ENCODE measurements around the gene IGFBP7. TPM values are rescaled to one million over a fixed set of nuclear protein-coding genes. Genes with fewer than 3 reads are reported as not detected.

The IGFBP7 gene
- total and polyA plus RNA-seq, 12 donors: 98.9 to 1,971 (median 554) TPM

- no peaks in the 10 kb centered on the region for H3K9me3 ChIP-seq (replicated peaks in 1 of 3)
- H3K27me3 ChIP-seq: no peaks in the 10 kb centered on the region
- intact Hi-C loops (cut with DNase I): no loop called here
- no peak for TF ChIP-seq CTCF (IDR thresholded peaks at IDR 0.05)
- no peak for TF ChIP-seq POLR2A (IDR thresholded peaks at IDR 0.05)
- no peak overlapping the region for H3K27ac ChIP-seq
- H3K36me3 ChIP-seq (replicated peaks in 1 of 2): no peaks in the 10 kb centered on the region
- WGBS, 4 donors: 39 to 63% (median 58%) methylated on average over 1 of the region's 1 CpG
- no peaks in the 10 kb centered on the region for H3K4me1 ChIP-seq (replicated peaks in 1 of 2)
- no peak for DNase-seq
- no peak overlapping the region for H3K4me3 ChIP-seq
Measured at GRCh38 chr4:57148831-57149505, 38.8 kb upstream of the IGFBP7 start.

- Histone ChIP-seq H3K27ac (no peak overlapping the region), H3K4me1 (replicated peaks in 1 of 2) (no peaks in the 10 kb centered on the region), H3K27me3 (no peaks in the 10 kb centered on the region), H3K4me3 (no peak overlapping the region), H3K9me3 (replicated peaks in 1 of 3) (no peaks in the 10 kb centered on the region), H3K36me3 (replicated peaks in 1 of 2) (no peaks in the 10 kb centered on the region)
- TF ChIP-seq POLR2A (IDR thresholded peaks at IDR 0.05): no peak
- no peak for TF ChIP-seq CTCF (IDR thresholded peaks at IDR 0.05)
- no peak for DNase-seq
- intact Hi-C loops (cut with DNase I): no loop called here
- WGBS, 4 donors: 86 to 100% (median 95%) methylated on average over 1 of the region's 1 CpG
Measured at GRCh38 chr4:57148177-57148576, 38.0 kb upstream of the IGFBP7 start.

- Histone ChIP-seq H3K36me3 (replicated peaks in 1 of 2) (no peaks in the 10 kb centered on the region), H3K27ac (no peak overlapping the region), H3K9me3 (replicated peaks in 1 of 3) (no peaks in the 10 kb centered on the region), H3K27me3 (no peaks in the 10 kb centered on the region), H3K4me3 (no peak overlapping the region), H3K4me1 (replicated peaks in 1 of 2) (no peaks in the 10 kb centered on the region)
- intact Hi-C loops (cut with DNase I): no loop called here
- WGBS, 4 donors: 73 to 83% (median 79%) methylated on average over 9 of the region's 9 CpGs
- DNase-seq: no peak
- TF ChIP-seq CTCF (IDR thresholded peaks at IDR 0.05) (no peak), POLR2A (IDR thresholded peaks at IDR 0.05) (no peak)
Measured at GRCh38 chr4:57147335-57148060, 37.3 kb upstream of the IGFBP7 start.

GRCh38 chr4:57146444-57146843 lies 36.3 kb upstream of the IGFBP7 start:
- Histone ChIP-seq H3K27ac (no peak overlapping the region), H3K9me3 (replicated peaks in 1 of 3) (no peaks in the 10 kb centered on the region), H3K4me3 (no peak overlapping the region), H3K36me3 (replicated peaks in 1 of 2) (no peaks in the 10 kb centered on the region), H3K27me3 (no peaks in the 10 kb centered on the region), H3K4me1 (replicated peaks in 1 of 2) (no peaks in the 10 kb centered on the region)
- 75 to 88% (median 85%) methylated on average over 4 of the region's 4 CpGs for WGBS, 4 donors
- TF ChIP-seq POLR2A (IDR thresholded peaks at IDR 0.05) (no peak), CTCF (IDR thresholded peaks at IDR 0.05) (no peak)
- intact Hi-C loops (cut with DNase I): no loop called here
- no peak for DNase-seq

All from adrenal gland (tissue), 12 donors.